LNCaP clone FGC (cell line): Measurements from ENCODE around the gene B4GALT5.
"Not testable (repeated sequence)": the region's sequence is repeated elsewhere in the genome, so short reads cannot be mapped to it uniquely, and the experiment has no call there.

ENCODE experiments used
- DNase-seq: peaks from one replicate; pipeline ENCODE4 v3.0.0-alpha.2; 2011; ENCODE audit warnings: low read depth
- H3K4me3 ChIP-seq: 2 replicates; pipeline ENCODE4 v1.5.1; 2011; ENCODE audit warnings: mild to moderate bottlenecking, low read depth, low read length, control low read depth
- TF ChIP-seq, protein P1 (sequence below): IDR thresholded peaks from 2 replicates; pipeline ENCODE4 v1.5.1; 2012; ENCODE audit warnings: mild to moderate bottlenecking; ENCODE audit not compliant: control insufficient read depth, insufficient read depth; ENCODE audit errors: extremely low read depth

The B4GALT5 gene

DNA sequence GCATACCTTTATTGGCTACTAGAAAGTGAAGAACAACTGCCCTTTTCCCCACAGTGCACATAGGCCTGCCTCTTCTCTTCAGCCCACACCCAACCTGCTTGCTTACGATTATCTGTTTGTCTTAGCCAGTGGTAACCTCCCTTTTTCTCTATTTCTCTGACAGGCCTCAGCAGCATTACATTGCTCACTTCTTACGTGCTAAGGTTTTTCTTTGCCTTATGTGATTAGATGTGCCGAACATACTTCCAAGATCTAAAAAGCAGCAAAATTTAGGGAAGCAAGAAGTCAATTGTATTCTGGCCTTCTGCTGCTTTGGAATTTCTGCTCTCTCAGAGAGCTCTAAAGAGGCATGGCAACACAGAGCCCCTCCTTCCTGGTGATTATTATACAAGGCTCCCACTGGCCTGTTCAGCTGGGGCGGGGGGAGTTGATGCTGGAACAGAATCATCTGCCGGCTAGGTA is 7.0 kb downstream of the B4GALT5 start:
- H3K4me3 ChIP-seq: no peak overlapping the region
- DNase-seq: no peak
- TF ChIP-seq, protein P1, sequence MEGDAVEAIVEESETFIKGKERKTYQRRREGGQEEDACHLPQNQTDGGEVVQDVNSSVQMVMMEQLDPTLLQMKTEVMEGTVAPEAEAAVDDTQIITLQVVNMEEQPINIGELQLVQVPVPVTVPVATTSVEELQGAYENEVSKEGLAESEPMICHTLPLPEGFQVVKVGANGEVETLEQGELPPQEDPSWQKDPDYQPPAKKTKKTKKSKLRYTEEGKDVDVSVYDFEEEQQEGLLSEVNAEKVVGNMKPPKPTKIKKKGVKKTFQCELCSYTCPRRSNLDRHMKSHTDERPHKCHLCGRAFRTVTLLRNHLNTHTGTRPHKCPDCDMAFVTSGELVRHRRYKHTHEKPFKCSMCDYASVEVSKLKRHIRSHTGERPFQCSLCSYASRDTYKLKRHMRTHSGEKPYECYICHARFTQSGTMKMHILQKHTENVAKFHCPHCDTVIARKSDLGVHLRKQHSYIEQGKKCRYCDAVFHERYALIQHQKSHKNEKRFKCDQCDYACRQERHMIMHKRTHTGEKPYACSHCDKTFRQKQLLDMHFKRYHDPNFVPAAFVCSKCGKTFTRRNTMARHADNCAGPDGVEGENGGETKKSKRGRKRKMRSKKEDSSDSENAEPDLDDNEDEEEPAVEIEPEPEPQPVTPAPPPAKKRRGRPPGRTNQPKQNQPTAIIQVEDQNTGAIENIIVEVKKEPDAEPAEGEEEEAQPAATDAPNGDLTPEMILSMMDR: no peak

DNA sequence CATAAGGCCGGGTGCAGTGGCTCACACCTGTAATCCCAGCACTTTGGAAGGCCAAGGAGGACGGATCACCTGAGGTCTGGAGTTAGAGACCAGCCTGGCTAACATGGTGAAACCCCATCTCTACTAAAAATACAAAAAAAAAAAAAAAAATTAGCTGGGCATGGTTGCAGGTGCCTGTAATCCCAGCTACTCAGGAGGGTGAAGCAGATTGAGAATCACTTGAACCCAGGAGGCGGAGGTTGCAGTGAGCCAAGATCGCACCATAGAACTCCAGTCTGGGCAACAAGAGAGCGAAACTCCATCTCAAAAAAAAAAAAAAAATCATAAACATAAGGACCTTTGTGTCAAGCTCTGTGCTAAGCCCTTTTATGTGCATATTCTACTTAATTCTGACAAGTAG is 7.8 kb downstream of the B4GALT5 start:
- DNase-seq, H3K4me3 ChIP-seq: not testable (repeated sequence)

DNA sequence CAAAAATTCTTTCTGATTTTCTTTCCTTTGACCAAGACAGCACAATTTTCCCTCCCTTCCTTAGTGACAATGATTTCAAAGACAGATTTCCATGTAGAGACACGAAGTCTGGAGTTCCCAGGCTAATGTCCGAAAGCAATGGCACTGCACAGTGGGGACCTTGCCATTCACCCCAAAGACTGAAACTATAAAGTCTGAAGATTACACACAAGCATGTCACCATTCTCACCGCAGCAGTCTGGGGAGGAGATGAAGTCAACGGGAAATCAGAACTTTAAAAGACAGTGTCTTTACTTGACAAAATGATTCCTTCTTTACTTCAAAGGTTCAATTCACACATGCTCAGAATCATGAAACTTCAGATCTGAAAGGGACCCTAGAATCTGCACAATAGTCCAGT is 8.3 kb downstream of the B4GALT5 start:
- TF ChIP-seq, protein P1: no peak
- DNase-seq: no peak
- H3K4me3 ChIP-seq: no peak overlapping the region

DNA sequence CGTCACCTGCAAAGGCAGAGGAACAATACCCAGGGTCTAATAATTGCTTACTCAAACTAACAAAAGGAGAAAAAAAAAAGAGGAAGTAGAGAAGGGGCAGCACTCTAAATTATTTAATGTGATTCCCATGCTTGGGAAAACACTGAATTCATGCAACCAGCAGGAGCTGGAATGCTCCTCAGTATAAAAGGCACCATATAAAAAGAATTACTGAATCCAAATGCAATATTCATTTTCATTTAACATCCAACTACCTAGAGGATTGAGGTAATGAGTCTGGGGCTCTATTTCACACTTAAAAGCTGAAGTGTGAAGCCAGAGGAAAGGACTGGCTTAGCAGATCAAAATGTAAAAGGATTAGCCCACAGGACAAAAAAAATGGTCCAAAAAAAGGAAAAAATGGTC is 8.7 kb downstream of the B4GALT5 start:
- TF ChIP-seq, protein P1: no peak
- DNase-seq: no peak
- H3K4me3 ChIP-seq: no peak overlapping the region

DNA sequence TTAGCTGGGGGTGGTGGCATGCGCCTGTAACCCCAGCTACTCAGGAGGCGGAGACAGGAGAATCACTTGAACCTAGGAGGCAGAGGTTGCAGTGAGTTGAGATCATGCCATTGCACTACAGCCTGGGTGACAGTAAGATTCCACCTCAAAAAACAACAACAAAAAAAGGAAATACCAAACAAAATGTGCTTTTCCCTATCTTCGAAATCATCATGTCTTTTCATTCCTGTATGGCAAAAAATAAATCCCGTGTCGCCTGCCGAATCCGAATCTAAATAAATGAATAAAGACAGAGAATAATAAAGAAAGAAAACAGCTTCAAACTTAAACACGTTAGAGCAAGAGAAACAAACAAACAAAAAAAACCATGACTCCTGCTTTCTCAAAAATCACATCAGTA is 11.8 kb downstream of the B4GALT5 start:
- TF ChIP-seq, protein P1: no peak
- DNase-seq: no peak
- H3K4me3 ChIP-seq: no peak overlapping the region

DNA sequence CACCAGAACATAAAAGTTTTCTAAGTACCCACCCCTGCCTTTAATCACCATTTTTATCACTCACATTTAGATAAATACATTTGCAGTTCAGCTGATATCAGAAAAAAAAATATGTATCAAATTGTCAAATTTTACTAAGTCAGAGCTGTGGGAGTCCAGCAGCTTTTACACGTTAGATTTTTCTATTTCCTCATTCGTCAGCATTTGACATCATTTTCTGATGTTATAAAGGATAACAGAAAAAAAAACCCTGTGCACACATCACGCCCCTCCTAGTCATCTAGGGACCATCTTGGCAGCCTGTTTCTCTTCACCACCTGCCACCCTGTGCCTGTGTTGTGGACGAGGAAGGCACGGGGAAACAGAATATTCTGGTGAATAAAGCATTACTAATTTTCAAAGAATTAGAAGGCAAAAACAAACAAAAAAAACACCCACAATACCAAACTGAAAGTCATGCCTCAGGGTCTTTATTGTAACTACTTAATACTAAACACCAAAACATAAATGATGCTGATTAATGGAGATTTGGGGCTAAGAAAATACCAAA is 12.4 kb downstream of the B4GALT5 start:
- DNase-seq: no peak
- TF ChIP-seq, protein P1: no peak
- H3K4me3 ChIP-seq: no peak overlapping the region

DNA sequence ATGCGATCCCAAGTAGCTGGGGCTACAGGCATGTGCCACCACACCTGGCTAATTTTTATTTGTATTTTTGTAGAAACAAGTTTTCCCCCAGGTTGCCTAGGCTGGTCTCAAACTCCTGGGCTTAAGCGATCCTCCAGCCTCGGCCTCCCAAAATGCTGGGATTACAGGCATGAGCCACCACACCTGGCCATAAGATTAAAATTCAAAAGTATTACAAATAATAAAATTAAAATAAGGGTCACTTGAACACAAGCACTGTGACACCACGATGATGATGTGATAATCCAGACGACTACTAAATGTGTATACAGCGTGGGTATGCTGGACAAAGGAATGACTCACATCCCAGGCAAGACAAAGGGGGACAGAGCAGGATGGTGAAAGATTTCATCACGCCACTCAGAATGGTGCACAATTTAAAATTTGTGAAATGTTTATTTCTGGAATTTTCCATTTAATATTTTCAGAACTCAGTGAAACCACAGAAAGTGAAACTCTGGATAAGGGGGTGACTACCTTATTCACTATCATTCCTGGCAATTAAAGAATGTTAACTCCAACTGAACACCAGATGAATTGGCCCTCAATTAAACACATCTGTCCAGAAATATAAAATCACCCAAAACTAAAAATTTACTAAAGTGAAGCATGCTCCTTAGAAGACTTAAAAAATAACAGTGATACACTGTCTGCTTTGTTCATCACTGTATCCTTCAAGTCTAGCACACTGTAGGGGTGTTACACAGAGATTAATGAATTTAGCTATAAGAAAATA is 13.1 kb downstream of the B4GALT5 start:
- no peak for DNase-seq
- TF ChIP-seq, protein P1: no peak
- no peak overlapping the region for H3K4me3 ChIP-seq
